ENCODE measurements around the gene TRRAP. TPM values are rescaled to one million over a fixed set of nuclear protein-coding genes. Genes with fewer than 3 reads are reported as not detected.

Gene TRRAP
- polyA plus RNA-seq, 1 donor from 2014 or later = 12.9 TPM

- Histone ChIP-seq H3K27ac (ENCODE audit: low read length) (no peak overlapping the region), H3K4me2 (ENCODE audit: low read length) (no peak overlapping the region), H3K27me3 (ENCODE audit: insufficient read depth, low read depth, low read length) (peaks cover 9% of the 10 kb centered on the region), H4K20me1 (ENCODE audit: insufficient read depth) (no peaks in the 10 kb centered on the region), H3K4me3 (ENCODE audit: low read length) (no peak overlapping the region), H3K79me2 (replicated peaks; ENCODE audit: insufficient read depth, low read length) (no peaks in the 10 kb centered on the region), H3K9ac (ENCODE audit: low read length) (no peak overlapping the region), H3K9me3 (ENCODE audit: low read length) (no peaks in the 10 kb centered on the region), H3K36me3 (ENCODE audit: insufficient read depth, low read length) (no peaks in the 10 kb centered on the region), H3F3A (ENCODE audit: insufficient read depth, low read length, poor library complexity, severe bottlenecking) (no peaks in the 10 kb centered on the region), H2AFZ (ENCODE audit: low read depth, low read length) (no peak overlapping the region), H3K9me2 (ENCODE audit: insufficient read depth, low read length) (no peaks in the 10 kb centered on the region)
- no peak for TF ChIP-seq RAD21 (conservative IDR thresholded peaks at IDR 0.05)
- TF ChIP-seq EZH2 (IDR thresholded peaks at IDR 0.05; ENCODE audit: borderline replicate concordance, insufficient read depth, low read length, poor library complexity, severe bottlenecking) = no peak
- no peak for TF ChIP-seq MXI1 (conservative IDR thresholded peaks at IDR 0.05; ENCODE audit: poor library complexity, severe bottlenecking)
- no peak for TF ChIP-seq EP300 (conservative IDR thresholded peaks at IDR 0.05; ENCODE audit: poor library complexity, severe bottlenecking)
- TF ChIP-seq POLR2AphosphoS5 (IDR thresholded peaks at IDR 0.05) = no peak
- no peak for TF ChIP-seq CTCF (IDR thresholded peaks at IDR 0.05; ENCODE audit: poor library complexity, severe bottlenecking)
- no peak for TF ChIP-seq TAF1 (IDR thresholded peaks at IDR 0.05; ENCODE audit: low read depth)
- TF ChIP-seq REST (IDR thresholded peaks at IDR 0.05; ENCODE audit: borderline replicate concordance) = no peak
These were observed 13.4 kb upstream of the TRRAP start for GRCh38 chr7:98864731-98865453.

DNA sequence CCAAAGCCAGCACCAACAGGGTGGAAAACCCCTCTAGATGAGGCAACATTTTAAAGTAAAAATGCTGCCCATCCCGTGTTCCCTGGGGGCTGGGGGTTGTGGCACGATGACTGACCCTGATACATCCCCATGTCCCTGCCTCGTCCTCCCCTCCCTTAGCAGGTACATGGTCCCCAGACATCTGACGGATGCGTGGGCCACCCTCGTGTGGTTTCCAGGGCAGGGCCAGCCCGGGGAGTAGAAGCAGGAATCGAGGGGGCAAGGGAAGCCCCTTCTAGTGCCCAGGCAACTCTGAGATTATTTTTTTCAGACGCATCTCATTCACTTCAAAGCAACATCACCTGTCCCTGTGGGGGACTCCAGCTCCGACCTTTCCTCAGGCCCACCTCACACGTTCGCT is 12.0 kb upstream of the TRRAP start:
- H3K27ac ChIP-seq (ENCODE audit: low read length) = no peak overlapping the region
- no peak overlapping the region for H3K4me3 ChIP-seq (ENCODE audit: low read length)
- H3K27me3 ChIP-seq (ENCODE audit: insufficient read depth, low read depth, low read length) = peaks cover 9% of the 10 kb centered on the region

More for the DNA sequence above, 12.0 kb upstream of the TRRAP start:
- H3K79me2 ChIP-seq (replicated peaks; ENCODE audit: insufficient read depth, low read length) = no peaks in the 10 kb centered on the region
- no peak overlapping the region for H3K9ac ChIP-seq (ENCODE audit: low read length)
- H4K20me1 ChIP-seq (ENCODE audit: insufficient read depth) = no peaks in the 10 kb centered on the region
- no peaks in the 10 kb centered on the region for H3K9me2 ChIP-seq (ENCODE audit: insufficient read depth, low read length)
- H2AFZ ChIP-seq (ENCODE audit: low read depth, low read length) = no peak overlapping the region
- H3K4me2 ChIP-seq (ENCODE audit: low read length) = no peak overlapping the region
- no peaks in the 10 kb centered on the region for H3K9me3 ChIP-seq (ENCODE audit: low read length)
- TF ChIP-seq EP300 (conservative IDR thresholded peaks at IDR 0.05; ENCODE audit: poor library complexity, severe bottlenecking) (no peak), TAF1 (IDR thresholded peaks at IDR 0.05; ENCODE audit: low read depth) (no peak), EZH2 (IDR thresholded peaks at IDR 0.05; ENCODE audit: borderline replicate concordance, insufficient read depth, low read length, poor library complexity, severe bottlenecking) (no peak), CTCF (IDR thresholded peaks at IDR 0.05; ENCODE audit: poor library complexity, severe bottlenecking) (no peak), MXI1 (conservative IDR thresholded peaks at IDR 0.05; ENCODE audit: poor library complexity, severe bottlenecking) (no peak), POLR2AphosphoS5 (IDR thresholded peaks at IDR 0.05) (no peak), SMC3 (conservative IDR thresholded peaks at IDR 0.05; ENCODE audit: poor library complexity) (no peak), REST (IDR thresholded peaks at IDR 0.05; ENCODE audit: borderline replicate concordance) (no peak), RAD21 (conservative IDR thresholded peaks at IDR 0.05) (no peak)
- no peaks in the 10 kb centered on the region for H3K36me3 ChIP-seq (ENCODE audit: insufficient read depth, low read length)
- H3F3A ChIP-seq (ENCODE audit: insufficient read depth, low read length, poor library complexity, severe bottlenecking) = no peaks in the 10 kb centered on the region

All from neural cell (in vitro differentiated cells).